Body of pancreas (tissue), 4 donors: ENCODE measurements around the gene CLK3. TPM values are rescaled to one million over a fixed set of nuclear protein-coding genes. Genes with fewer than 3 reads are reported as not detected.

Experiments
- ATAC-seq: fragments of 150-250 bp; one replicate; pipeline ENCODE4 v1.9.1; 2016
- DNase-seq, 4 donors: peaks; one replicate each; pipeline ENCODE4 v3.0.0-alpha.2; 2019
- H3K27ac ChIP-seq, 4 donors: fragments of 200-600 bp; sonication (generic); 1 replicate in 3 of 4; 2 replicates in 1 of 4; pipeline versions ENCODE4 v1.5.1 to v1.6.1; 2016 to 2019; ENCODE audit warnings: mild to moderate bottlenecking in 1 of 4, mixed read lengths in 1 of 4, moderate library complexity in 1 of 4
- H3K27me3 ChIP-seq, 2 donors: fragments of 200-600 bp; sonication (generic); one replicate each; pipeline ENCODE4 v1.6.0; 2016; ENCODE audit warnings: mild to moderate bottlenecking in 1 of 2
- H3K36me3 ChIP-seq, 2 donors: fragments of 200-600 bp; sonication (generic); replicated peaks in 1 of 2; 2 replicates each; pipeline ENCODE4 v1.5.1; 2016; ENCODE audit warnings: low read depth in 2 of 2; ENCODE audit not compliant: insufficient read depth in 1 of 2
- H3K4me1 ChIP-seq: fragments of 200-600 bp; sonication (generic); one replicate; pipeline ENCODE4 v1.6.0; 2016
- H3K4me3 ChIP-seq, 2 donors: fragments of 200-600 bp; sonication (generic); 1 replicate in 1 of 2; 2 replicates in 1 of 2; pipeline ENCODE4 v1.5.1; 2016 to 2019
- H3K9me3 ChIP-seq, 3 donors: fragments of 200-600 bp; sonication (generic); 1 replicate in 2 of 3; 2 replicates in 1 of 3; pipeline ENCODE4 v1.5.1; 2016
- CTCF ChIP-seq, 7 experiments: fragments of 450-650 bp in 4 of 7; fragments of 200-600 bp in 3 of 7; sonication (generic) in 3 of 7; IDR thresholded peaks; one replicate each; pipeline ENCODE4 v1.5.1; 2016 to 2019; ENCODE audit warnings: antibody characterized with exemption in 7 of 7
- POLR2A ChIP-seq, 3 donors: fragments of 450-650 bp; IDR thresholded peaks; one replicate each; pipeline ENCODE4 v1.6.1; 2016; ENCODE audit warnings: antibody characterized with exemption in 3 of 3, mild to moderate bottlenecking in 2 of 3
- WGBS, 2 donors: methylation state at CpG; one replicate each; pipeline ENCODE4 v1.1.5; 2017; 5-methylcytosine and 5-hydroxymethylcytosine counted together
- intact Hi-C: fragments of 100-400 bp; cut with DNase I; formaldehyde crosslinking; loops from one replicate; pipeline ENCODE4 v1.15.1; 2023
- total RNA-seq, 2 donors: library from RNA; depleted of rRNA; stranded (reverse); fragments of >200 nt; gene quantifications; one replicate each; pipeline ENCODE4 v1.1.0, GENCODE V29; 2016

The CLK3 gene
- total RNA-seq, 2 donors from 2014 or later: 48.0 to 126 TPM

GRCh38 chr15:74642734-74643664 is 27.4 kb downstream of the CLK3 start:
- intact Hi-C loops: no loop called here
- 20 to 25% methylated on average over 11 of the region's 11 CpGs for WGBS, 2 donors
- TF ChIP-seq POLR2A (IDR thresholded peaks at IDR 0.05) (no peak), CTCF (IDR thresholded peaks at IDR 0.05) (no peak)
- DNase-seq: no peak
- Histone ChIP-seq H3K4me1 (peaks cover 44% of the 10 kb centered on the region), H3K9me3 (no peaks in the 10 kb centered on the region), H3K27me3 (no peaks in the 10 kb centered on the region), H3K4me3 (no peak overlapping the region), H3K36me3 (peaks cover 0 to 5% of the 10 kb centered on the region in 2 donors), H3K27ac (peak overlapping the region; percentile 52 to 76 (median 59))
- ATAC-seq: peak; percentile 49

GRCh38 chr15:74643665-74644204 is 28.1 kb downstream of the CLK3 start:
- DNase-seq: no peak
- Histone ChIP-seq H3K4me3 (no peak overlapping the region), H3K36me3 (peaks cover 0 to 5% of the 10 kb centered on the region in 2 donors), H3K27ac (peak overlapping the region; percentile 52 to 76 (median 59)), H3K27me3 (no peaks in the 10 kb centered on the region), H3K9me3 (no peaks in the 10 kb centered on the region), H3K4me1 (peaks cover 44% of the 10 kb centered on the region)
- 79 to 85% methylated on average over 2 of the region's 2 CpGs for WGBS, 2 donors
- intact Hi-C loops: no loop called here
- no peak for ATAC-seq
- TF ChIP-seq CTCF (IDR thresholded peaks at IDR 0.05): no peak
- TF ChIP-seq POLR2A (IDR thresholded peaks at IDR 0.05): no peak

GRCh38 chr15:74646480-74646879 is 30.8 kb downstream of the CLK3 start:
- Histone ChIP-seq H3K27me3 (no peaks in the 10 kb centered on the region), H3K4me3 (no peak overlapping the region), H3K9me3 (no peaks in the 10 kb centered on the region), H3K4me1 (peaks cover 49% of the 10 kb centered on the region), H3K36me3 (no peaks in the 10 kb centered on the region), H3K27ac (no peak overlapping the region)
- DNase-seq (no peak), ATAC-seq (no peak)
- intact Hi-C loops: no loop called here
- no peak for TF ChIP-seq CTCF (IDR thresholded peaks at IDR 0.05)
- TF ChIP-seq POLR2A (IDR thresholded peaks at IDR 0.05): no peak

GRCh38 chr15:74648051-74648842 is 32.6 kb downstream of the CLK3 start:
- Histone ChIP-seq H3K36me3 (no peaks in the 10 kb centered on the region), H3K27me3 (no peaks in the 10 kb centered on the region), H3K9me3 (no peaks in the 10 kb centered on the region), H3K4me3 (no peak overlapping the region), H3K4me1 (peaks cover 44% of the 10 kb centered on the region), H3K27ac (no peak overlapping the region)
- ATAC-seq: no peak
- DNase-seq: no peak
- TF ChIP-seq CTCF (IDR thresholded peaks at IDR 0.05) (no peak), POLR2A (IDR thresholded peaks at IDR 0.05) (no peak)
- WGBS, 2 donors: 84 to 86% methylated on average over 5 of the region's 5 CpGs
- intact Hi-C loops: no loop called here
